HG03103 (cell line): Measurements from ENCODE around the gene AKIRIN1.
"Not testable (repeated sequence)": the region's sequence is repeated elsewhere in the genome, so short reads cannot be mapped to it uniquely, and the experiment has no call there.

Experiments used
- ATAC-seq: cut with Tn5 transposase; IDR thresholded peaks from one replicate; pipeline ENCODE4 v1.9.1; 2021; ENCODE audit warnings: low read depth; ENCODE audit not compliant: unreplicated experiment

Gene AKIRIN1

DNA sequence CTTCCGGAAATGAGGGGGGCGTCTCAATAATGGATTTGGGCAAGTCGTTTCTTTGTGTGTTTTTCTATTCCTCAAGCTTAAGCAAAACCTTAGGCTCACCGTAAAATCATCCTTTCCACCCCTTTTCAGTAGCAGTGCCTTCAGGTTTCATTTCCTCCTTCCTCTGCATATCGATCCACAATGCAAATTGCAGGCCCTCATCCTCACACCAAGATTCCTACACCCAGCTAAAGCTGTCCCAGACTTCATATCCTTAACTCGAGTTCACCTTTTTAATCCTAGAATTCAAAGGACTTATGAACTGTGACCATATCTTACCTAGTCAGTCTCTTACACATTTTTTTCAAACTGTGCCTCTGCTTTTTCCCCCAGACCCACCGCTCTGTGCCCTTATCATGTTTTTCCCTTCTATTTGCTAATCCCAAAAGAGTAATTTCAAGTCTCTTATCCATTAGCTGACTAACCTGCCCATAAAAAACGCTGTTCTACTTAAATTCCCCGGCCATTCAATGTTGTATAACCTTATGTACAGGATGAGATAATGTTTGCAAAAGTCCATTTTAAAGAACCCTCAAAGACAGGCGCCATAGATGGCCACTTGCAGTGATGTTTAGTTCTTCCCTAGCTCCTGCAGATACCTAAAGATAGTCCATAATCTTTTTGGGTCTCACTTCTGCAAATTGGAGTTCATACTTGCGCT lies 1.5 kb downstream of the AKIRIN1 start:
- ATAC-seq: no peak

DNA sequence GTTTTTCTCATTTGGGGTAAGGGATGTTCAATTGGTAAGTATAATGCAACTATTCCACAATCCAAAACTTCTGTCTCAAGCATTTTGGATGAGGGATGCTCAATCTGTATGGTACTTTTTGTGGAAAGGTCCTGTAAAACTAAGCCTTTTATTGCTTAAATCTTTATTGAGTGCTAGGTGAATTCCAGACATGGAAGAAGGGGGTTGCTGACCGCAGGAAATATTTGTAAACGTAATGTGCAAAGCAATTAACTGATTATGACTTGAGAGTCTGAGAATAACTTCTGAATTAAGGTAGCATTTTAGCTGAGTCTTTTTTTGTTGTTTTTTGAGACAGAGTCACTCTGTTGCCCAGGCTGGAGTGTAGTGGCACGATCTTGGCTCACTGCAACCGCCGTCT lies 3.1 kb downstream of the AKIRIN1 start:
- ATAC-seq: no peak

DNA sequence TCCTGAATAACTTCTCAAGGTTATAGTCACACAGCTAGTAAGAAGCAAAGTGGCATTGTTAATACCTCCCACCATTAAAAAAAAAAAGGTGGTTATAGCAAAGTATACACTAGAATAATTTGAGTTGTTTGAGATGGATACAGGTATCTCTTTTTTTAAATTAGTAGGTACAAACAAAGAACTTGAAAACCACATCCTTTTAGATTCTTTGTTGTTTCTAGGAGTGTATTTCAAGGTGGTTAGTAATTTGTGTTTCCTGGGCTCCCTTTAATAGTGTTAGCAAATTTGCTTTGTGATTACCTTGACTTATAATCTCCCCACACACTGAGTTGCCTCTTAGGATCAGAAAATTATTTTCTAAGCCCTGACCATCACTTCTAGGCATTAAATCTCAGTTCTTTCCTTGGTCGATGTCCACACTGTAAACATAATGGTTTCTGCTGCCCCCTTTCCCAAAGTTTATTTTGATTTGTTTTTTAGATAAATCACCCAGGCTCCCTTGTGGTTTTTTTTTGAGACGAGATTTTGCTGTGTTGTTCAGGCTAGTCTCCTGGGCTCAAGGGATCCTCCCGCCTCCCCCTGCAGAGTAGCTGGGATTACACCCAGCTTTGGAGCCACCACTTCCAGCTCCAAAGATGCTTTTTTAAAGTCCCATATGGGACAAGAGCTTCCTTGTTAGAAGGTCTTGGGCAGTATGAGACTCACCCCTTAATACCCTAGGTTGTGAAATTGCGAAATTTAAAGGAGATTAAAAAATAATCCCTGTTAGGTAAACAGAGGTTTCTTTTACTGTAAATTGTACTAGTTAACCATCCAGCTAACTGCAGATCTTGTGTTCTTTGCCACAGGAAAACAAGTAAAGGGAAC lies 6.2 kb downstream of the AKIRIN1 start:
- no peak for ATAC-seq

DNA sequence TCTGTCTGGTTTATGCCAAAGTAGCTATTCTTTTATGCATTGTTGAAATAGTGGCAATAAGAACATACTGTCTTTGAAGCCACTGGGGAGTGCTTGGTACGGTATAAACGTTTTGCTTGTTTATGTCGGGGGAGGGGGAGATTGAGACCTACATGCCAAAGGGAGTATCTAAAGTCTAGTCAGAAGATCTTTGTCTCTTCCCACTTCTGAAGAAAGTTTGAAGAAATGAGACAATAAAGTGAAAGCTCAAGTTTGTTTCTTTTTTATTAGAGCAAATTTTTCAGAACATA lies 6.8 kb downstream of the AKIRIN1 start:
- no peak for ATAC-seq

DNA sequence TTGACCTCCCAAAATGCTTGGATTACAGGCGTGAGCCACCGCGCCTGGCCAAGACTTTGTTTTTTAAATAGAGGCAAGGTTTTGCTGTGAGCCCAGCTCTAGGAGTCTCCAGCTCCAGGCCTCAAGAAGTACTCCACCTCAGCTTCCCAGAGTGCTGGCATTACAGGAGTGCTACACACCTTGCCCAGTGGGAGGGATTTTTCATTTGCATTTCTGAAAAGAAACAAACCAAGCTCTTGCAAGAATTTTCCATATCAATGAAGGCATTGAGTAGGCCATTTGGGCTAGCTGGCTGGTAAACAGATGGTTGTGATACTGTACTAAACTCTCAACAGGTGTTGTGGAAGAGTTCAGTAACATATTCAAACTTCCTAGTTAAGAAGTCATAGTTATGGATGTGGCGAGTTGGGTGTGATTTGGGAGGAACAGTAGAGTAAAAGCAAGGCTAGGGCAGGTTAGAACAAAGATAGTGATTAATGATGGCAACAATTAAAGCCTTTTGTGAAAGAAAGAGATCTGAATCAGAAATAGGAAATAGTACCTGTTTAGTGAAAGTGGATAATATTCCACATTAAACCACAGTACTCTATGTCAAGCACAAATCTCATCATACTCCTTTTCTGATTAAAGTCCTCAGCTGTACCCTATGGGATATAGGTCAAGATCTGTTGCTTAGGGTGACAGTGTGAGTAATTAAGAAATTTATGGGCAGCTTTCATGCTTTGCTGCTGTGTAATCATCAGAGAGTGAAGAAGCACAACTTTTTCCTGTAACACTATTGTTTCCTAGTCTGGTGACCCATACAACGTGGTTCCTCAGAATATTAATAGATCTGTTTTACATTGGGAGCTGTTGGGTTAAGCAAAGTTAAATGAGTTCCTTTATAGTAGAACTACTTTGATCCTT lies 10.7 kb downstream of the AKIRIN1 start:
- no peak for ATAC-seq

DNA sequence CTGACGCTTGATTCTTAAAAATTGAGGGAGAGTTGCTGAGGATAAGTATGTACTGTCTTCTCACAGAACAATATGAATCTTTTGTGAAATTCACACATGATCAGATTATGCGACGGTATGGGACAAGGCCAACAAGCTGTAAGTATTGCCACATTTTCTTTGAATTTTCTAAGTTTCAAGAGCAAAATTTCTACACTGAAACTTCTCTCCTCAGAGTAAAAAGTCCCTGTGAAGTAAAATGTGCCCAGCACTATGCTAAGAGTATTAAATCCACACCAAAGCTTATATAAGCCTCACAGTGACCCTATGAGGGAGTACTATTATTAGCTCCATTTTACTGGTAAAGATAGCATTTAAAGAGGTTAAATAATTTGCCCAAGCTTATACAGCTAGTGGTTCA lies 12.2 kb downstream of the AKIRIN1 start:
- ATAC-seq: no peak

DNA sequence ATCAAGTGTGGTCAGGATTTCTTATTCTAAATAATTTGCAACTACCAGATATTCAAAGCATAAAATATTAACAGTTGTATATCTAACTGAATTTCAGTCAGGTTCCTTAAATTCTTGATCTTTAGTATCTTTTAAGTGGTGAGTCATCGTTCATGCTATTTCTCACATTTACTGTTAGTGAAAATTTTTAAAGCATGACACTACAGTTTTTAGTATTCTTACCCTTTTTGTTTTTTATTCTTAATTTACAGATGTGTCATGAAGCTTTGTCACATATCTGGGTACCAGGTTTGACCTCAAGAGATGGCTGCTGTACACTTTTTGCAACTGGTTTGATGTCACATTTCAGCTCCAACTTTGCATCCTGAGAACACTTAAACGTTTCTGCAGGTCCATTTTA lies 12.7 kb downstream of the AKIRIN1 start:
- no peak for ATAC-seq

DNA sequence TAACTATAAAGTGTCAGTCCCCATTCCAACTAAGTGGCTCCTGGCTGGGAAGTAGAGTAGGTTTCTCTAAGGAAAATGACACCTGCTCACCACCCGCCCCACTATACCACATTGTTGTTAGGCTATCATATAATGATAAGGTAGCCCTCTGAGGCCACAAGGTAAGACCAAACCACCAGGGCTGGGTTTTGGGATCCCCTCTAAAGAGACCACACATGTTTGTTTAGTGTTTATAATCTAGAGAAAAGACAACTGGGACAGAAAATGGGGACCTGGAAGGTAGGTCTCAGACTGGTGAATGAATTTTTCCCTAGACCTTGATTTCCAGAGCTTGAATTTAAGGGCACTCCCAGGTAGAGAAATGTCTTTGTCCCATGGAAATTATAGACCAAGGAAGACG lies 15.2 kb downstream of the AKIRIN1 start:
- ATAC-seq: no peak

DNA sequence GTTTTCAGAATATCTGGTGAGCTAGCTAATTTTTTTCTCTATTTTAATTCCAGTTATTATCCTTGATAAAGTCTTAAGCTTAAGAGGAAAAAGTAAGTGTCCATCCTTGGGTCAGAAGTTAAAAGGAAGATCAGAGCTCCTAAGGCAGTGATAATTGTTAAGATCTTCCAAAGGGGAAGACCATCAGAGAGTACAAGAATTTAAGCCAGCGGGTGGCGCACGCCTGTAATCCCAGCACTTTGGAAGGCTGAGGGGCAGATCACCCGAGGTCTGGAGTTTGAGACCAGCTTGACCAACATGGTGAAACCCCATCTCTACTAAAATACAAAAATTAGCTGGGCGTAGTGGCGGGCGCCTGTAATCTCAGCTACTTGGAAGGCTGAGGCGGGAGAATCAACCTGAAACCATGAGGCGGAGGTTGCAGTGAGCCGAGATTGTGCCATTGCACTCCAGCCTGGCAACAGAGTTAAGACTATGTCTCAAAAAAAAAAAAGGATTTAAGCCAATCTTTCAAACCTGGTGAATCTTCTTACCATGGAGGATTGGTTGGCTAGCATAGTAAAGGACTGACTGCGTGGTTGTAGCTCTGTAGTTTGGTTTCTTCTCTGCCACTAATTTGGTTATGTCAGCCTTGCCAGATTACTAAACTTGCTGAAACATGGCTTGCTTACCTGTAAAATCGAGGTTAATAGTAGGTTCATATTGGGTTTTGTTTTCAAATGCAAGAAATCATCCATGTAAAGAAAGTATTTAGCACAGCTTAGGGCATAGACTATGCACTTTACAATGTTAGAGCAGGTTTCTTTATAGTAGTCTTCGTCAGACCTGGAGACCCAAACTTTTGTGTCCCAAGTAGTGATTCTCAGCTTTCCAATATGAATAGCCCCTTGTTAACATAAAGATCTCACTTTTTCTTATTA lies 15.9 kb downstream of the AKIRIN1 start:
- no peak for ATAC-seq

DNA sequence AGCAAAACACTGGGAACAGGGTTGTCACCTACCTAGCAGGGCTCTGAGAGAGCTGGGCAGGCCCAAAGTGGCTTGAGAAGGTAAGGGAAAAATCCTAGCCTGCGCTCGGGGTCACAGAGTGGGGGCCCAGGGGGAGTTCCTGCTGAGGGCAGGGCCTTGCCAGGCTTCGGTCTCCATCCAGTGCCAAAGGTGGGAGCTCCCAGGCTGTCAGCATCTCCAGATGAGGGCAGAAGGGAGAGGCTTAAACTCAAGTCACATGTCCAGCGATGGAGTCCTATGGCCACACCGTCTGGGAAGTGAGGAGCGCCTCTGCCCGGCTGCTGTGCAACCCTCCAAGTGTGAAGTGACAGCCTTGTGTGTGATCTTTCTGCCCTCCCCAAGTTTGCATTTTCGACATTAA lies 23.9 kb downstream of the AKIRIN1 start:
- not testable (repeated sequence) for ATAC-seq

DNA sequence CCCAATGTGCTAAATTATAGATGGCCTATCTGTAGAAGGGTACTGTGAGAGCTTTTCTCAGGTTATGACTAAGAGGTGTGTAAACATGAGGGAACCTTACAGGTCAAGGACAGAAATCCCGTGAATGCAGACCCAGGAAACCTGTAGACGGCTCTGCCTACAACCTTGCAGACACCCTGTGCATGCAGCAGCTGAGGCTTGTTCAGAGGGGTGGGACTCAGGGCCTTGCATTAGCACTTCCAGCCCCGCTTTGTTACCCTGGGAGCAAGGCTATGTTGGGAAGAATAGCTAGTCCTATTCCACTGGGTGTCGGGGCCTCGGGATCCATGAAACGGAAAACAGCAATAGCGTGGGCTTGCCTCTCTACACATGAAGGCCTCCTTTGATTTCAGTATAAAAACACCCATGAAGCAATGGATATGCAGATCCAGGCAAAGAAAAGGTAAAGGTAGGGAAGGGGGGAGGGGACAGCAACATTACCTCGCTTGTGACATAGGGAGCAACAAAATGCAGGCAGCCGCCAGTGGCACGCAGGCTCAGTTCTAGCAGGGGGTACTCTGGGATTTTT lies 25.6 kb downstream of the AKIRIN1 start:
- no peak for ATAC-seq

DNA sequence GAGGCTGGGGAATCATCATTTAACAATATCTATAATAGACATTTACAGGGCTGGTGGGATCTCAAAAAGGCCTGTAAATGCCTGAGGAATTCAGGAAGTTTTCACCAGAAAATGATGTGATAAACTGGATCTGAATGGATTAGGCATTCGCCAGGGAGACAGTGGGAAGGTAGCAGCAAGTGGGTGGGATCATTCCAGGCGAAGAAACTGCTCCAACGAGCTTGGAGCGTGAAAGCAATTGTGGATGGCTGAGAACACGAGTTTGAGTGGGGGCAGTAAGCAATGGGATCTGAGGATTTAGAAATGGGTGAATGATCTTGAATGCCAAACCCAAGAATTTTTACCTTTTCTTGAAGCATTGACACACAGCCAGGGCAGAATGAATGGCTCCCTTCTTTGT lies 26.2 kb downstream of the AKIRIN1 start:
- no peak for ATAC-seq

DNA sequence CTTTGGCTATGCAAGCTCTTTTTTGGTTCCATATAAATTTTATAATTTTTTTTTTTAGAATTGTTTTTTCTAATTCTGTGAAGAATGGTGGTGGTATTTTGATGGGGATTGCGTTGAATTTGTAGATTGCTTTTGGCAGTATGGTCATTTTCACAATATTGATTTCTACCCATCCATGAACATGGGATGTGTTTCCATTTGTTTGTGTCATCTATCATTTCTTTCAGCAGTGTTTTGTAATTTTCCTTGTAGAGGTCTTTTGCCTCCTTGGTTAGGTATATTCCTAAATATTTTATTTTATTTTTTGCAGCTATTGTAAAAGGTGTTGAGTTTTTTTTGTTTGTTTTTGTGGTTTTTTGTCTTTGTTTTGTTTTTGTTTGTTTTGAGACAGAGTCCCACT lies 29.4 kb downstream of the AKIRIN1 start:
- ATAC-seq: not testable (repeated sequence)

DNA sequence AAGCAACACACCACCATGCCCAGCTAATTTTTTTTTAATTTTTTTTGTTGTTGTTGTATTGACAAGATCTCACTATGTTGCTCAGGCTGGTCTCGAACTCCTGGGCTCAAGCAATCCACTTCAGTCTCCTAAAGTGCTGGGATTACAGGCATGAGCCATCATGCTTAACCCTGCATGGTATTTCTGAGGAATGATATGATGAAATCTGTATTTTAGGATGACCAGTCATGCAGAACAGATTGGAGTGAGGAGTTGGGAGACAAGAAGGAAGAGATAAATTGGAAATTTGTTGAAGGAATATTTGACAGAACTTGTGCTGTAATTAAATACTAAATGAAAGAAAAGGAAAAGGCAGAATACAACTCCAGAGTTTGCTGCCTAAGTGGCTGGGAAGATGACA lies 30.4 kb downstream of the AKIRIN1 start:
- no peak for ATAC-seq

DNA sequence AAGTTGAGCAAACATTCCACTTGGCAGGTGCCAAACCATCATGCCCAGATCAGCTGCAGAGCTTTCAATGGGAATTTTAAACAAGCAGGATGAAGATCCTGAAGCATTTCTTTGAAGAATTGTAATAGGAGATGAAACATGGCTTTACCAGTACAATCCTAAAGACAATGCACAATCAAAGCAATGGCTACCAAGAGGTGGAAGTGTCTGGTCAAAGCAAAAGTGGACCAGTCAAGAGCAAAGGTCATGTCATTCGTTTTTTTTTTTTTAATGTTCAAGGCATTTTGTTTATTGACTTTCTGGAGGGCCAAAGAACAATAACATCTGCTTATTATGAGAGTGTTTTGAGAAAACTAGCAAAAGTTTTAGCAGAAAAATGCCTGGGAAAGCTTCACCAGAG lies 32.1 kb downstream of the AKIRIN1 start:
- ATAC-seq: no peak

DNA sequence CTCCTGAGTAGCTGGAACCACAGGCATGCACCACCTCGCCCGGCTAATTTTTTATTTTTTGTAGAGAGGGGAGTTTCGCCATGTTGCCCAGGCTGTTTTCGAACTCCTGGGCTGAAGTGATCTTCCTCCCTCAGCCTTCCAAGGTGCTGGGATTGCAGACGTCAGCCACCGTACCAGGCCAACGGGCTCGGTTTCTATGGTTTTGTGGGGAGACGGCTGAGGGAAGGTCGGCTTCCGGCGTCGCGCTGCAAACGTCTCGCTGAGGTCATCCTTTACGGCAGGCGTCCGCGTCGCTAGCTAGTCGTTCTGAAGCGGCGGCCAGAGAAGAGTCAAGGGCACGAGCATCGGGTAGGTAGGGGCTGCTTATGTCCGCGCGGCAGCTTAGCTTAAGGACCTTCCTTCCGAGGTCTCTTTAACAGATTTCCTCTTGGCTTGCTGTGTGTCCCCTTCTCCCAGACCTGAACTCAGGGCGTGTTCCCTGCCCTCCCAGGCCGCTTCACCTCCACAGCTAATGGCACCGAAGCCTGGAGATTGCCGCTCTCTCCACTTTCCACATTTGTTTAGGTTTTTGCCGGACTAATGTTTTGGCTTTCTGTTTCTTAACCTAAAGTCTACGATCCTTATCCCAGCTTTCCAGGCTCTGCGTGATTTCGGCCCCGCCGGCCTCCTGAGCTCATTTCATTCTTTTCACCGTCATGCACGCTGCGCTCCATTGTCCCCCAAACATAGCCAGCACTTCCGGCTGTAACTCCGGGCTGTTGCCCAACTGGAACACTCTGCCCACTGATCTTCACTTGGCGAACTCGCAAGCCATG lies 35.2 kb downstream of the AKIRIN1 start, which contains the start of gene NDUFS5:
Gene NDUFS5 (plus strand): TSS at position 300 of the 815 bp plus-strand sequence. CDS start 2,375 bp downstream, outside the sequence.
- peak; percentile 76 for ATAC-seq

DNA sequence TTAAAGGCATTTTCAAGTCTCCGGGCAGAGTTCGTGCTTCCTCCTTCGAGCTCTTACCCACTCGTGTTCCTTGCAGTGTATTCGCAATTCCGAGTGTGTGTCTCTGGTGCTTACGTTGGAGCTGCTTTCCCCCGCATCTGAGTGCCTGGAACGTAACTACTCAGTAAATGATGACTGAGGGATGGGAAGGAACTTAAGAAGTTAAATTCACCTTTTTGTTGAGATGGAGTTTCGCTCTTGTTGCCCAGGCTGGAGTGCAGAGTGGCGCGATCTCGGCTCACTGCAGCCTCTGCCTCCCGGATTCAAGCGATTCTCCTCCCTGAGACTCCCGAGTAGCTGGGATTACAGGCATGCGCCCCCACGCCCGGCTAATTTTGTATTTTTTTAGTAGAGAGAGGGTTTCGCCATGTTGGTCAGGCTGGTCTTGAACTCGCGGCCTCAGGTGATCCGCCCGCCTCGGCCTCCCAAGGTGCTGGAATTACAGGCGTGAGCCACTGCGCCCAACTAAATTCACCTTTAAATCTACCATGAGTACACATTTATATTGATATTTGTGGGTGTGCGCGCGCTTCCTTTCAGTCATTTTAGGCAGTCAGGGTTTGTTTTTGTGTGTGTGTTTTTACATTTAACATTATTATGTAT lies 35.9 kb downstream of the AKIRIN1 start:
- ATAC-seq: no peak

DNA sequence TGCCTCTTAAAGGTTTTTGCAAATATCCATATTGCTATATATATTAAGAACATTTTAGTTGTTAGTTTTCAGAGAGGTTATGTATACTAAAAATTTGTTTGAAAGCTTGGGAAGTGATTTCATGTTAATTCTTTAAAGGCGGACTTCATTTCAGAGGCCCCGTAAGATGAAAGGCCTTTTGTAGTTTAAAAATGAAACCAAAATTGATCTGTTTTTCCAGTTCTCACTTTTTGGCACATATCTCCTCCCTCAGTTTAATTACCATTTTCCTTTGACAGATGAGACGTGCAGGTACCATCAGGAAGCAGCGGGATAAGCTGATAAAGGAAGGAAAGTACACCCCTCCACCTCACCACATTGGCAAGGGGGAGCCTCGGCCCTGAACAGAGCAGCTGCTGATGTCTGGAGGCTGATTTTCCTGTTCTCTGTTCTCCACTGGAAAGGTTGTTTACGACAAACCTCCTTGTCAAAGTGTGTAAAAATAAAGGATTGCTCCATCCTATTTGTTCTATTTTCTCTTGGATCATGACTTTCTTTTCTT lies 43.1 kb downstream of the AKIRIN1 start:
- no peak for ATAC-seq
